Stomach smooth muscle (tissue), 2 donors: ENCODE measurements around the gene PPP1R13B.
A peak's percentile ranks its signal among the peaks of the same experiment; 100 is the strongest.
"Not testable (repeated sequence)": the region's sequence is repeated elsewhere in the genome, so short reads cannot be mapped to it uniquely, and the experiment has no call there.

Experiments
- H3K27ac ChIP-seq: one replicate; pipeline ENCODE4 v1.7.0; 2013; ENCODE audit warnings: mild to moderate bottlenecking, low read length, inconsistent platforms
- H3K27me3 ChIP-seq, 2 donors: one replicate each; pipeline ENCODE4 v1.7.0; 2013; ENCODE audit warnings: low read length in 2 of 2; ENCODE audit not compliant: insufficient read depth in 2 of 2, control insufficient read depth in 1 of 2
- H3K36me3 ChIP-seq, 2 donors: one replicate each; pipeline ENCODE4 v1.7.0; 2013; ENCODE audit warnings: low read length in 2 of 2; ENCODE audit not compliant: control insufficient read depth in 2 of 2, insufficient read depth in 2 of 2
- H3K4me1 ChIP-seq: one replicate; pipeline ENCODE4 v1.7.0; 2013; ENCODE audit warnings: low read length; ENCODE audit not compliant: control insufficient read depth, insufficient read depth
- H3K4me3 ChIP-seq, 2 donors: one replicate each; pipeline ENCODE4 v1.7.0; 2013; ENCODE audit warnings: low read length in 2 of 2
- H3K9ac ChIP-seq, 2 donors: one replicate each; pipeline ENCODE4 v1.7.0; 2013; ENCODE audit warnings: low read length in 2 of 2, mild to moderate bottlenecking in 1 of 2
- H3K9me3 ChIP-seq, 2 donors: one replicate each; pipeline ENCODE4 v1.7.0; 2013; ENCODE audit warnings: low read length in 2 of 2; ENCODE audit not compliant: control insufficient read depth in 2 of 2
- donor health status: healthy.
- donor health status: Pancreatic carcinoma.

PPP1R13B gene

DNA sequence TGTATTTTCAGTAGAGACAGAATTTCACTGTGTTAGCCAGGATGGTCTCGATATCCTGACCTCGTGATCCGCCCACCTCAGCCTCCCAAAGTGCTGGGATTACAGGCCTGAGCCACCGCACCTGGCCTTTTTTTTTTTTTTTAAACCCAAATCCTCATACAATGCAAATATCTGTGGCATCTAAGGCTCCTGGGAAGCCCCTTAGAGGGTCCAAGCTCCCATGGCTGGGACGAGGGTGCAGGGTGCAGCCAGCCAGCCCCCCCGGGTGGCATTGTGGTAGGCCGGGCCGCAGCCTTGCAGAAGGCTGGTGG is 41.6 kb upstream of the PPP1R13B start:
- not testable (repeated sequence) for H3K36me3 ChIP-seq, H3K9ac ChIP-seq, H3K4me3 ChIP-seq, H3K27me3 ChIP-seq, H3K27ac ChIP-seq, H3K4me1 ChIP-seq, H3K9me3 ChIP-seq

DNA sequence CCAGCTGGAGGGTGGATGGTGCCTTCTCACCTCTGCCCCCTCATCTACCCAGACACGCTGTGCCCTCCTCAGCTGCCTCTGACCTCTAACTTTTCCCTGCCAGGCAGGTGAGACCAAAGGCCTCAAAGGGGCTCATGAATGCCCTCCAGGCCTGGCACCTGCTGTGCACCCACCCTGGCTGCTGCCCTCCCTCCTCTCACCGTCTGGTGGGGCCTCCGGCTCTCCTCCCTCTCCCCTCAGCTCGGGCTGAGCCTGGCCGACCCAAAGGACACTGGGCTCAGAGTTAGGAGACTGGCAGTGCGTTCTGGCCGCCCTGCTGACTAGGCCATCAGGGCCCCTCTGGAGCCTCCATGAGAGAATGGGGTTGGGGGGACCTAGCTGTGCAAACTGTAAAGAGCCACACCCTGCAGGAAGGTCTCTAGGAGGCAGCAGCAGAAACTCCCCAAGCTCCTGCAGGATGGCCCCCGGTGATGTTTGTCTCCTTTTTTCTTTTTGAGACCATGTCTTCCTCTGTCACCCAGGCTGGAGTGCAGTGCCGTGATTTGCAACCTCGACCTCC is 40.3 kb upstream of the PPP1R13B start:
- no peak overlapping the region for H3K27ac ChIP-seq
- H3K9me3 ChIP-seq = no peaks in the 10 kb centered on the region
- H3K36me3 ChIP-seq = no peaks in the 10 kb centered on the region
- no peak overlapping the region for H3K4me3 ChIP-seq
- peaks cover 7% of the 10 kb centered on the region for H3K4me1 ChIP-seq
- H3K9ac ChIP-seq = no peak overlapping the region
- no peaks in the 10 kb centered on the region for H3K27me3 ChIP-seq

DNA sequence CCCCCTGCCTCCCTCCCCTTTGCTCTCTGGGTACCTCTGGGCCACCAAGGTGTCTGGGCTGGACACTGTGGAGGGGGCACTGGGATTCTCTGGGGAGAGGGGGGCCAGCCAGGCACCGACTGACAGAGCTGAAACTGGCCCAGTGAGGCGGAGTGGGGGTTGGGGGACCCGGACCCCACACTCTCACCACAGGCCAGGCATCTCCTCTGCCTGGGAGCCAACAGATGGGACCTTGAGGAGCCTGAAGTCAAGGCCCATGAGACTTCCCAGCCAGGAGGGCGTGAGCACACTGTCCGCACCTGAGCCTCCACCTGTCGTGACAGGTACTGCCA is 39.8 kb upstream of the PPP1R13B start:
- Histone ChIP-seq H3K27me3 (no peaks in the 10 kb centered on the region), H3K36me3 (no peaks in the 10 kb centered on the region), H3K4me3 (no peak overlapping the region), H3K9ac (no peak overlapping the region), H3K27ac (no peak overlapping the region), H3K4me1 (peaks cover 12% of the 10 kb centered on the region), H3K9me3 (no peaks in the 10 kb centered on the region)

DNA sequence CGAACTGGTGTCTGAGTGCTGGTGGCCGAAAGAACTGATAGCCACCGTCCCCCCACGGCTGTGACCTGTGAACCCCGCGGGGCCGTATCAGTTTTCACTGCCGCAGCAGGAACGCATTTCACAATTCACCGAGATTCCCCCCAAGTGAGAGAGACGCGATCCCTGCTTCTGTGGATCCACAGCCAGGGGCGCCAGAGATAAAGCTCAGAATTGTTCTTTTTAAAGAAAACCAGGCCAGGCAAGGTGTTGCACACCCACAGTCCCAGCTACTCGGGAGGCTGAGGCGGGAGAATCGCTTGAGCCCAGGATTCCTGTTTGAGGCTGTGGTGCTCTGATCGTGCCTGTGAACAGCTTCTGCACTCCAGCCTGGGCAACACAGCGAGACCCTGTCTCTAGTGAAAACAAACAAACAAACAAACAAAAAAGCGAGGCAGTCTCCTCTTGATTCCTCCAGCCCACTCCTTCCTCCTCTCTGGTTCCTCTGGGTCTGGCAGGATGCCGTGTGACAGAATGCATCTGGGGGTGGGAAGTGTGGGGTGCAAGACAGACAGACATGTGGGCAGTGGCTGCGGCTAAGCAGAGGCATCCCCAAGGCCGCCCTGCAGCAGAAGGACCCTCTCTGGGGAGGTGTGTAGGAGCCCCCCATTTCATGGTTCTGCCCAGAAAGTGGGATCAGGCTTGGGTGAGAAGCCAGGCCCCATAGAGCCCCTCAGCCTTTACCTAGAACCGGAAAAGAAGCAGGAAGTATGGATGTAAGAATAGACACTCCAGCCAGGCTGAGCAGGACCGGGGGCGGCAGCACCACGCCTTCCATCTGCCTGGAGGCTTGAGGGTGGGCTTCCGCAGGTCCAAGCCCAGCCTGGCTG is 39.2 kb upstream of the PPP1R13B start:
- no peaks in the 10 kb centered on the region for H3K27me3 ChIP-seq
- no peak overlapping the region for H3K4me3 ChIP-seq
- peaks cover 18% of the 10 kb centered on the region for H3K4me1 ChIP-seq
- H3K9ac ChIP-seq = no peak overlapping the region
- no peak overlapping the region for H3K27ac ChIP-seq
- H3K9me3 ChIP-seq = no peaks in the 10 kb centered on the region
- no peaks in the 10 kb centered on the region for H3K36me3 ChIP-seq

DNA sequence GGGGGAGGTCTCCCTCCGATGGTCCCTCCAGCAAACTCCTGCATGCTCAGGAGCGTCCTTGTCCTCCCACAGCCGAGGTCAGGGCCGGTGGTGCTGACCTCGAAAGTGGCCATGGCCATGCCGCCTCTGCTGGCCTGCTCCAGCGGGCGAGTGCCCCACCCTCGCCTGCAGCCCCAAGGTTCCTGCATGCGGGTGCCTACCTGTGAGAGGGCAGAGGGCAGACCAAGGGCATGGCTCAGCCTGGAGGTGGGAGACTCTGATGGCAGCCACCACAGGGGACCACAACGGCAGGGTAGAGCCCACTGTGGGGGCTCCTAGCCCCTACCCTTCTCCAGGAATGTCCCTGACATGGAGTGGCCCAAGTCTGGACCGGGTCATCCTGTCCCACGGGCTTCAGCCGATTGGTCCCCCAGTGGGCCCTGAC is 38.1 kb upstream of the PPP1R13B start:
- H3K36me3 ChIP-seq = no peaks in the 10 kb centered on the region
- H3K27me3 ChIP-seq = no peaks in the 10 kb centered on the region
- H3K4me1 ChIP-seq = peaks cover 28% of the 10 kb centered on the region
- no peak overlapping the region for H3K27ac ChIP-seq
- no peak overlapping the region for H3K4me3 ChIP-seq
- no peaks in the 10 kb centered on the region for H3K9me3 ChIP-seq
- H3K9ac ChIP-seq = no peak overlapping the region

DNA sequence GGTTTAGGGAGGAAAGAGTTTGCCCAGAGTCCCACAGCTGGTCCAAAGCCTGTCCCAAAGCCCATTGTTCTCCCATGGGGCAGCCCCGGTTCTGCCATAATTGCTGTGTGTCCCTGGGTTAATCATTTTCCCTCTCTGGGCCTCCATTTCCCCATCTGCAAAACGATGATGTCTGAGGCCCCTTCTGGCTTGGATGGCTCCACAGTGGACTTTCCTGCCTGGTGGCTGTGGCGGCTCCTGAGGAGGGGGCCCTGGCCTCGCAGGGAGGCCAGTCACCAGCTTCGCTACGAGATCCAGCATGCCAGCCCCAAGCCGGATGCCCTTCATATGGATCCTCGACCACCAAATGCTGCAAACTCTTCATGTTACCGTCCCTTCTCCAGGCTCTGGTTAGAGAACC is 37.5 kb upstream of the PPP1R13B start:
- Histone ChIP-seq H3K4me3 (no peak overlapping the region), H3K36me3 (no peaks in the 10 kb centered on the region), H3K9ac (no peak overlapping the region), H3K9me3 (no peaks in the 10 kb centered on the region), H3K27ac (no peak overlapping the region), H3K4me1 (peaks cover 35% of the 10 kb centered on the region), H3K27me3 (no peaks in the 10 kb centered on the region)

DNA sequence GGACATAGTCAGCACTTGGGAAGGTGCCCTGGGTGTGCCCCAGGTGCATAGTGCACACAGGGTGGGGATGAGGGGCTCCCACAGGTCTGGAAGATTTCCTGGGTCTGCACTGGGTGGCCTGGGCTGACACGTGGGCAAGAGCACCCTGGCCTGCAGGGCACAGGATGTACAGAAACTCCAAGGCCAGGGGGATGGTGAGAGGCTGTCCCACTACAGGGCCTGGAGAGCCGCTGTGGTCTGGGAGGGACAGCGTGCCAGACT is 35.8 kb upstream of the PPP1R13B start:
- H3K36me3 ChIP-seq = no peaks in the 10 kb centered on the region

DNA sequence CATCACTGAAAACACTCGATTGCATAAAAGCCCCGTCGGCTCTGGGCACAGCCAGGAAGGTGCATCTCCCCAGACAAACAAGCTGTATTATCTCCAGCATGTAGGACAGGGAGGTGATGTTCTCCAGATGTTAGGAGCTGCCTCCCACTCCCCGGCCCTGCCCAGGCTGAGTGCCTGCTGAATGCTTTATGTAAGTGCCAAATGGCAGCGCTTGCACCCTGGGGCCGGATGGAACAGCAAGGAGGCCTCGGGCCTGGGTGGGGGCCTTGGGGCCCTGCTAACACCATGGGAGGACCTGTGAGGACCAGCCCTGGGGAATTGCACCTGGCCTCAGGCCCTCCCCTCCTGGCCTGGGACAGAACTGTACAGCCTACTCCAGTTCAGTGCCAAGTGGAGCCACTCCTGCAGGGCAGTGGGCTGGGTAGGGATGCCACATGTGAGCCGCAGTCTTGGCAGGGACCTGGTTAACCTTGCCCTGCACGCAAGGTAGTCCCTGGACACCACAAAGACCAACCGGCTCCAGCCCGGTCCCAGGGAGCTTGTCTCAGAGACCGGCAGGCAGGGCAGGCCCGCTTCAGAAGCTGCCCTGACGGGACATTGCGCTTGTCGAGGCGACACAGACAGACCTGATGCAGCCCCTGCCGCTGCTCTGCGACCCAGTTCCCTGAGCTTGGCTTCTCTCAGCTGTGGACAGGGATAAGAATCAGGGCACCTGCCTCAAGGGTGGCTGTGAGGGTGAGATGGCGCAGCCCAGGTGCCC is 35.3 kb upstream of the PPP1R13B start:
- Histone ChIP-seq H3K36me3 (no peaks in the 10 kb centered on the region), H3K27me3 (no peaks in the 10 kb centered on the region), H3K27ac (peak overlapping the region; percentile 58), H3K4me1 (peaks cover 38% of the 10 kb centered on the region), H3K4me3 (peak overlapping the region in 1 of 2 donors; percentile 12), H3K9me3 (no peaks in the 10 kb centered on the region), H3K9ac (no peak overlapping the region)

More for the DNA sequence above, 35.8 kb upstream of the PPP1R13B start:
- Histone ChIP-seq H3K9ac (no peak overlapping the region), H3K9me3 (no peaks in the 10 kb centered on the region), H3K27ac (peak overlapping the region; percentile 58), H3K4me3 (no peak overlapping the region), H3K27me3 (no peaks in the 10 kb centered on the region), H3K4me1 (peaks cover 38% of the 10 kb centered on the region)

DNA sequence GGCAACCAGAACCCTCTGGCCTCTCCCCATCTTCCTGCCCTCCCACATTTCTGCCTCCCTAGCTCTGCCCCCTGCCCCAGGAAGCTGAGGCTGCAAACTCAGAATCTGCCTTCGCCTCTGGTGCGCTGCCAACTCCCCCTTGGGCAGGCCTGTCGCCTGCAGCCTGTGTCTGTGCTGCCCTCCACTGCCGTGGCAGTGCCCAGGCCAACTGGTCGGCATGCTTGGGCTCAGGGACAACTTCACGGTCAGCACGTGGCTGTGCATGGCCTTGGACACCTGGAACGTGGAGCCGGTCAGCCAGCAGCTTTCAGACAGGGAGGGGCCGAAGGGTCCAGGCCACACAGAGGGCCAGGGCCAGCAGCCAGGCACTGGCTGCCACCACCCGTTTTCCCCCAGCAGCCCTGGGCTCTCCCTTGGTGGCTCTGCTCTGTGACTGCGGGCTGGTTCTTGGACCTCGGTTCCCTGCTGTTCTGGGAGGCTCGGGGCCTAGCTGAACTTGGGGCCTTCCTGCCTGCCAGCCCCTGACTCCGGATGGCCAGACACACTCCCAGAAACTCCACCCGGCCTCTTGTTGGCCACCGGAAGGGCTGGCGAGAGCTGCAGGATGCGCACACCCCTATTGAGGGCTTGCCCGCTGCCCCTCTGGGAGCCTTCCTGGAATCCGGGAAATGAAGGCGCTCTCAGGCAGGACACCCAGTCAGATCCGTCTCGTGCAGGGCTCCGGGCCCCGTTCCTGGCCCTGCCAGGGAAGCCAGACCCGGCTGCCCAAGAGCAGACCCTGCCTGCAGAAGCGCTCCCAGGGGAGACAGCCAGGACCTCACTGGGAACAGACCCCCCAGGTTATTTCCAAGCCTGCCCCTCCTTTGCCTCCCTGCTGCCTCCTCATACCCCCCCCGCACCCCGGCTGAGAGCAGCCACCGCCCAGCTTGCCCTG is 34.2 kb upstream of the PPP1R13B start:
- peaks cover 38% of the 10 kb centered on the region for H3K4me1 ChIP-seq
- no peaks in the 10 kb centered on the region for H3K9me3 ChIP-seq
- no peak overlapping the region for H3K4me3 ChIP-seq
- no peak overlapping the region for H3K9ac ChIP-seq
- peak overlapping the region; percentile 58 for H3K27ac ChIP-seq
- H3K27me3 ChIP-seq = no peaks in the 10 kb centered on the region
- no peaks in the 10 kb centered on the region for H3K36me3 ChIP-seq

DNA sequence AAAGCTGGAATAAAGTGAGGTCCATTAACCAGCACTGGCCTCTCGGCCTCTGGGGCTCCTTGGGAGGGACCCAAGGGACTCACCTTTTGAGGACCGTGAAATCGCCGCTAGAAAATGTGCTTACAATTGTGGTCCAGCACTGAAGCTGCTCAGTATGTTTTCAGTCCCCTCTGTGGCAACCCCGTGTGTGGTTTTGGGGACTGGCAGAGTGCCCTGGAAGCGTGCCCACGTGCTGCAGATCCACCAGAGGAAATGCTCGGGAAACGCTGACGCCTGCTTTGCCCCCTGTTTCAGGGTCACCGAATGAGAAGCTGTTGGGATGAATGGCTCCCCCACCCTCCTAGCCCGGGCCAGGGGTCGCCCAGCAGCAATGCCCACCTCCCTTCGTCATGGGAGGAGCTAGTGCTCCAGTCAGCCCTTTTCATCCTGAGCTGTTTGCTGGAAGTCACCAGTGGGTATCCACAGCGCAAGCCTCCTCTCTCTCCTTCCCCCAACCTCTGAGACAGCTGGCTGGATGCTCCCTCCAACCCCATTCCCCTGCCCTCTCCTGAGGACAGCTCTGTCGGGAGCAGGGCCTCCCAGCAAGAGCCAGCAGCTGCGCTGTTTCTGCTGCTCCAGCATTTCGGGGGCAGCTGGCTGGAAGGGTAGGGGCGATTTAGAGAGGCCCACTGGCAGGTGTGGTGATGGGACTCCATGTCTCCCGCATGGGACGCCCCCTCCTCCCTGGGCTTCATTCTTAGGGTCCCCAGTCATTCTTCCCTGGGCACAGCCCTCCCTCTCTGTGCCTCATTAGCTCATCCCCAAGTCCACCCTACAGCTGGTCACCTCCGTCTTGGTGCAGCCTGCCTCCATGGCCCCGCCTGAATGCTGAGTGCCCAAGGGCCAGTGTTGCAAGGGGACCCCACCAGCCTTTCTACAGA is 33.2 kb upstream of the PPP1R13B start:
- Histone ChIP-seq H3K9me3 (no peaks in the 10 kb centered on the region), H3K4me3 (peak overlapping the region; percentile 2 to 61), H3K36me3 (no peaks in the 10 kb centered on the region), H3K27me3 (no peaks in the 10 kb centered on the region), H3K4me1 (peaks cover 38% of the 10 kb centered on the region), H3K27ac (peak overlapping the region; percentile 31), H3K9ac (peak overlapping the region in 1 of 2 donors; percentile 51)
